ENCODE data around the gene RIMS3. TPM values are rescaled to one million over a fixed set of nuclear protein-coding genes. Genes with fewer than 3 reads are reported as not detected.
A peak's percentile ranks its signal among the peaks of the same experiment; 100 is the strongest.

RIMS3 gene
- total RNA-seq, 1 donor = 6.2 TPM

DNA sequence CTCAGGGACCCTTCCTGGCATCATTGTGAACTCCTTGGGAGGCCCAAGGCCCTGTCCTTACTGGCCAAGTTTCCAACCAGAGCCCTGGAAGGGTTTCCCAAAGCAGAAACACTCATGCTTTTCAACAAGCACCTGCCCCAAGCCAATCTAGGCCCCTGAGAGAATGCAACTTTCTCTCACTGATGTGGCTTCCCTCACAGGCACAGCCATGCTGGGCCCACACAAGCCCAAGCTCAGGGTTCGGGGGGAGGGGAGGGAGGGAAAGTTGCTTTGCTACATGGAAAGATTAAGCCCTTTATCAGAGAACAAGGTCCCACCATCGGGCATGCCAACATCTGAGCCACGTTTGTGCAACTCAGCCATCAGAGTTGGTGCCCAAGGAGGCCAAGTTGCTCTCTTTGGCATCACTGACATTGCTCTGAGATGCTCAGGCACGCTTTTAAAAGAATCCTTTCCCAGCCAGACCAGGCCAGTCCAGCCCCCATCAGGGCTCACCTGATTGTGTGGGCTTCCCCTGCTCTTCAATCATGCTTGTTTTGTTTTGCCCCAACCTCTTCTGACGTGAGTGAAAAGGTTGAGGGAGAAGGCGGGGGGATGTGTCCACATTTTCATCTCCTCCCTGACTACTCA, 43.5 kb downstream of the RIMS3 start:
- no peak overlapping the region for H3K27ac ChIP-seq (ENCODE audit: low read depth, low read length)
- H3K4me3 ChIP-seq (ENCODE audit: insufficient read depth, low read length) = no peak overlapping the region
- no peaks in the 10 kb centered on the region for H3K4me1 ChIP-seq (ENCODE audit: insufficient read depth, low read length)
- no peaks in the 10 kb centered on the region for H3K36me3 ChIP-seq (ENCODE audit: insufficient read depth, low read length)
- H2AFZ ChIP-seq (ENCODE audit: low read length) = no peak overlapping the region
- H3K27me3 ChIP-seq (ENCODE audit: insufficient read depth, low read length) = peaks cover 27% of the 10 kb centered on the region
- no peak overlapping the region for H3K4me2 ChIP-seq (ENCODE audit: insufficient read depth, low read length)
- H4K20me1 ChIP-seq (ENCODE audit: insufficient read depth, low read length) = no peaks in the 10 kb centered on the region
- no peak for DNase-seq (ENCODE audit: insufficient read length, low spot score, missing footprints)
- H3K79me2 ChIP-seq (ENCODE audit: insufficient read depth, low read length) = no peaks in the 10 kb centered on the region
- H3K9me3 ChIP-seq (ENCODE audit: low read depth, low read length) = no peaks in the 10 kb centered on the region
- TF ChIP-seq, protein P1, sequence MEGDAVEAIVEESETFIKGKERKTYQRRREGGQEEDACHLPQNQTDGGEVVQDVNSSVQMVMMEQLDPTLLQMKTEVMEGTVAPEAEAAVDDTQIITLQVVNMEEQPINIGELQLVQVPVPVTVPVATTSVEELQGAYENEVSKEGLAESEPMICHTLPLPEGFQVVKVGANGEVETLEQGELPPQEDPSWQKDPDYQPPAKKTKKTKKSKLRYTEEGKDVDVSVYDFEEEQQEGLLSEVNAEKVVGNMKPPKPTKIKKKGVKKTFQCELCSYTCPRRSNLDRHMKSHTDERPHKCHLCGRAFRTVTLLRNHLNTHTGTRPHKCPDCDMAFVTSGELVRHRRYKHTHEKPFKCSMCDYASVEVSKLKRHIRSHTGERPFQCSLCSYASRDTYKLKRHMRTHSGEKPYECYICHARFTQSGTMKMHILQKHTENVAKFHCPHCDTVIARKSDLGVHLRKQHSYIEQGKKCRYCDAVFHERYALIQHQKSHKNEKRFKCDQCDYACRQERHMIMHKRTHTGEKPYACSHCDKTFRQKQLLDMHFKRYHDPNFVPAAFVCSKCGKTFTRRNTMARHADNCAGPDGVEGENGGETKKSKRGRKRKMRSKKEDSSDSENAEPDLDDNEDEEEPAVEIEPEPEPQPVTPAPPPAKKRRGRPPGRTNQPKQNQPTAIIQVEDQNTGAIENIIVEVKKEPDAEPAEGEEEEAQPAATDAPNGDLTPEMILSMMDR (IDR thresholded peaks at IDR 0.05; ENCODE audit: extremely low read depth, low read depth, low read length) = no peak

DNA sequence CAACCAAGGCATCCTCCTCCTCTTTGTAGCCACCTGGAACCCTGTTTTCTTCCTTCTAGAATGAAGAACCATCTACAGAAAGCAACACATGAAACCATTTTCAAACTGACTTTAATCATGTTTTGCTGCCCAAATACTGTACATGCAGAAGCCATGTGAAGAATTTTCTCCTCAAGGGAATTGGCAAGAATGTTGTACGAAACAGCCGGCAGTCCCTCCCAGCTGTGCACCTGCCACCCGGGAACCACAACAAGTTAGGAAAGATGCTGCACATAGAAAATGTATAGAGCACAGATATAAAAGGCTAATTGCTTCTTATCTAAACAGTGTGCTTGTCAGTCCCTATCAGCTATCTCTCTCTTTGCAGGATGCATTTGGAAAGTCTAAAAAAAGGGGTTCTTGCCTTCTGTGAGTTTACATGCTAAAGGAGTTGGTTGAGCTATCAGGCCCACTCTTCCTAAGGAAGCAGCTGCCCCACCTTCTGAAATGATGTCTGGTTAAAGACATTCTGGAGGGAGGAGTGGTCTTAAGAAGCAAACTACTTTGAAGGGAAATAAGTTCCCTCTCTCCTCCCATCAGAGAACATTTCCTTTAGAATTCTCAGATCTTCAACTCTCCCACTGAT, 44.8 kb downstream of the RIMS3 start:
- Histone ChIP-seq H3K9me3 (ENCODE audit: low read depth, low read length) (no peaks in the 10 kb centered on the region), H3K27me3 (ENCODE audit: insufficient read depth, low read length) (peaks cover 25% of the 10 kb centered on the region), H3K4me3 (ENCODE audit: insufficient read depth, low read length) (no peak overlapping the region), H3K27ac (ENCODE audit: low read depth, low read length) (no peak overlapping the region), H4K20me1 (ENCODE audit: insufficient read depth, low read length) (no peaks in the 10 kb centered on the region), H3K36me3 (ENCODE audit: insufficient read depth, low read length) (no peaks in the 10 kb centered on the region), H2AFZ (ENCODE audit: low read length) (no peak overlapping the region), H3K79me2 (ENCODE audit: insufficient read depth, low read length) (no peaks in the 10 kb centered on the region), H3K4me2 (ENCODE audit: insufficient read depth, low read length) (no peak overlapping the region), H3K4me1 (ENCODE audit: insufficient read depth, low read length) (no peaks in the 10 kb centered on the region)
- TF ChIP-seq, protein P1 (IDR thresholded peaks at IDR 0.05; ENCODE audit: extremely low read depth, low read depth, low read length) = no peak
- peak; percentile 50 for DNase-seq (ENCODE audit: insufficient read length, low spot score, missing footprints)

DNA sequence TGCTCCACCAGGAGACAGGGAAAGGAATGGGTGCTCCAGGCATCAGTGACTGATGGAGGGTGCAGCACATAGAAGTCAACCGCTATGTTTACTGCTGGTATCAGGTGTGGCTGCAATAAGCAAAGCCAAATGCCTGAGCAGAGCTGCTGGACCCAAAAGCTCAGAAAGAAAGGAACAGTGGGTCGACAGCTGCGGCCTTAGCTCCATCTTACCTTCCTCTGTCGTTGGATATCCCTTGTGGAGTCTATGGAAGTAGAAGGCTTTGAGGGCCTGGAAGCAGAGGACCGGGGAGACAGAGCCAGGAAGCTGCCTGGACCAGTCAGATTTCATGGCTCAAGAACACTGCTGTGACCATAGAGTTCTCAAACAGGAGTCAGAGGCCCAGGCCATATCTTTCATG, 45.3 kb downstream of the RIMS3 start:
- no peak for DNase-seq (ENCODE audit: insufficient read length, low spot score, missing footprints)
- no peak overlapping the region for H3K4me2 ChIP-seq (ENCODE audit: insufficient read depth, low read length)
- H3K36me3 ChIP-seq (ENCODE audit: insufficient read depth, low read length) = no peaks in the 10 kb centered on the region

GRCh38 chr1:40618108-40618507, 47.4 kb downstream of the RIMS3 start:
- no peak for DNase-seq (ENCODE audit: insufficient read length, low spot score, missing footprints)
- Histone ChIP-seq H3K79me2 (ENCODE audit: insufficient read depth, low read length) (no peaks in the 10 kb centered on the region), H4K20me1 (ENCODE audit: insufficient read depth, low read length) (no peaks in the 10 kb centered on the region), H2AFZ (ENCODE audit: low read length) (no peak overlapping the region), H3K4me2 (ENCODE audit: insufficient read depth, low read length) (no peak overlapping the region), H3K4me3 (ENCODE audit: insufficient read depth, low read length) (no peak overlapping the region), H3K27ac (ENCODE audit: low read depth, low read length) (no peak overlapping the region), H3K4me1 (ENCODE audit: insufficient read depth, low read length) (no peaks in the 10 kb centered on the region), H3K27me3 (ENCODE audit: insufficient read depth, low read length) (peaks cover 23% of the 10 kb centered on the region), H3K9me3 (ENCODE audit: low read depth, low read length) (no peaks in the 10 kb centered on the region), H3K36me3 (ENCODE audit: insufficient read depth, low read length) (no peaks in the 10 kb centered on the region)
- TF ChIP-seq, protein P1 (IDR thresholded peaks at IDR 0.05; ENCODE audit: extremely low read depth, low read depth, low read length) = no peak

More for the DNA sequence above, 45.3 kb downstream of the RIMS3 start:
- no peaks in the 10 kb centered on the region for H3K4me1 ChIP-seq (ENCODE audit: insufficient read depth, low read length)
- no peak overlapping the region for H3K4me3 ChIP-seq (ENCODE audit: insufficient read depth, low read length)
- no peak overlapping the region for H2AFZ ChIP-seq (ENCODE audit: low read length)
- H3K27ac ChIP-seq (ENCODE audit: low read depth, low read length) = no peak overlapping the region
- H3K9me3 ChIP-seq (ENCODE audit: low read depth, low read length) = no peaks in the 10 kb centered on the region
- H4K20me1 ChIP-seq (ENCODE audit: insufficient read depth, low read length) = no peaks in the 10 kb centered on the region
- H3K27me3 ChIP-seq (ENCODE audit: insufficient read depth, low read length) = peaks cover 25% of the 10 kb centered on the region
- TF ChIP-seq, protein P1 (IDR thresholded peaks at IDR 0.05; ENCODE audit: extremely low read depth, low read depth, low read length) = no peak
- H3K79me2 ChIP-seq (ENCODE audit: insufficient read depth, low read length) = no peaks in the 10 kb centered on the region
